HPDE6-E6E7 (cell line): ENCODE data around the gene U2AF1L4.

ENCODE experiments used
- DNase-seq: peaks from one replicate; pipeline ENCODE4 v3.0.0; 2011; ENCODE audit warnings: missing footprints; ENCODE audit errors: extremely low spot score

The U2AF1L4 gene, protein sequence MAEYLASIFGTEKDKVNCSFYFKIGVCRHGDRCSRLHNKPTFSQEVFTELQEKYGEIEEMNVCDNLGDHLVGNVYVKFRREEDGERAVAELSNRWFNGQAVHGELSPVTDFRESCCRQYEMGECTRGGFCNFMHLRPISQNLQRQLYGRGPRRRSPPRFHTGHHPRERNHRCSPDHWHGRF

DNA sequence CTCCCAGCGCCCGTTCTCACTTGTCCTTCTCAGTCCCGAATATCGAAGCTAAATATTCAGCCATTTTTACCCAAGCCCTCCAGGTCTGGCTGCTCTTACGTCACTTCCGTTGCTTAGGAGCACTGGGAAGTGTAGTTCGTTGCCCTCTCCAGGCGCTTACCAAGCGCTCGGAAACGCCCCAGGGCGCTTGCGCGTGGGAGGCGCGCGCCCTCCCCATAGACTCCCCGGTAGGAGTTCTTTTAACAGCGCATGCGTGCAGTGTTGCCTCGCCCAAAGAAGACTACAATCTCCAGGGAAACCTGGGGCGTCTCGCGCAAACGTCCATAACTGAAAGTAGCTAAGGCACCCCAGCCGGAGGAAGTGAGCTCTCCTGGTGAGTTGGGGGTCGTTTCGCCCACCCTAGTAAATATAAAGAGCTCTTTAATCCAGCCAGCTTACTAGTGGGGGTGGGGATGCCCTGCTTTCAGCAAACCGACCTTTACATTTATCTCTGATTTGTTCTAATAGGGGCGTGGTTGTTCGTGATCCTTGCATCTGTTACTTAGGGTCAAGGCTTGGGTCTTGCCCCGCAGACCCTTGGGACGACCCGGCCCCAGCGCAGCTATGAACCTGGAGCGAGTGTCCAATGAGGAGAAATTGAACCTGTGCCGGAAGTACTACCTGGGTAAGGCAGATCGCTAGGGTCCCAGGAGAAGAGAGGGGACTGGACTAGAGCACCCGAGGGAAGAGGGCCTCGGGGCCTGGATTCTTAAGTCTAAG is at the start of gene U2AF1L4, which contains the start of gene PSENEN:
U2AF1L4 (minus strand) TSS at position 91 of the 759 bp plus-strand sequence; CDS start at position 64, 27 bp downstream.
PSENEN (plus strand) TSS at position 324 of the 759 bp plus-strand sequence; CDS start at position 604, 280 bp downstream.
- DNase-seq: peak; percentile 95

GRCh38 chr19:35793381-35794165 is 48.4 kb upstream of the U2AF1L4 start:
- DNase-seq: peak; percentile 31

GRCh38 chr19:35792888-35793287 is 47.7 kb upstream of the U2AF1L4 start:
- no peak for DNase-seq

DNA sequence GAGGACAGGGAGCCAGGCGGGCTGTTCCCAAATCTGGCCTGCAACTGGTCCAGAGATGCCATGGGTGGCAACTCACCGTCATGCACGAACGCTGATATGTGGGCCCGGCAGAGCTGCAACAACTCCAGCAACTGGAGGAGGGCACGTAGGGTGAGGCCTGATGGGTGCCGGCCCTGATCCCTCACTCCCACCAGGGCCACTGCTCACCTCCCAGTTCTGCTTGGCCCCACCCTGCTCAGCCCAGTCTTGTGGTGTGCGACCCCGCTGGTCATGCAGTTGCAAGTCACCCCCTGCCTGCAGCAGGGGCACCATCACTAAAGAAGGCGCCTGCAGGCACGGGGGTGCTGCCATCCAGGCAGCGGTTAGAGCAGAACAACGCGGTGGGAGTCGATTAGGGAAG is 47.1 kb upstream of the U2AF1L4 start:
- no peak for DNase-seq

- no peak for DNase-seq
These were observed 46.6 kb upstream of the U2AF1L4 start for GRCh38 chr19:35791814-35792279.

DNA sequence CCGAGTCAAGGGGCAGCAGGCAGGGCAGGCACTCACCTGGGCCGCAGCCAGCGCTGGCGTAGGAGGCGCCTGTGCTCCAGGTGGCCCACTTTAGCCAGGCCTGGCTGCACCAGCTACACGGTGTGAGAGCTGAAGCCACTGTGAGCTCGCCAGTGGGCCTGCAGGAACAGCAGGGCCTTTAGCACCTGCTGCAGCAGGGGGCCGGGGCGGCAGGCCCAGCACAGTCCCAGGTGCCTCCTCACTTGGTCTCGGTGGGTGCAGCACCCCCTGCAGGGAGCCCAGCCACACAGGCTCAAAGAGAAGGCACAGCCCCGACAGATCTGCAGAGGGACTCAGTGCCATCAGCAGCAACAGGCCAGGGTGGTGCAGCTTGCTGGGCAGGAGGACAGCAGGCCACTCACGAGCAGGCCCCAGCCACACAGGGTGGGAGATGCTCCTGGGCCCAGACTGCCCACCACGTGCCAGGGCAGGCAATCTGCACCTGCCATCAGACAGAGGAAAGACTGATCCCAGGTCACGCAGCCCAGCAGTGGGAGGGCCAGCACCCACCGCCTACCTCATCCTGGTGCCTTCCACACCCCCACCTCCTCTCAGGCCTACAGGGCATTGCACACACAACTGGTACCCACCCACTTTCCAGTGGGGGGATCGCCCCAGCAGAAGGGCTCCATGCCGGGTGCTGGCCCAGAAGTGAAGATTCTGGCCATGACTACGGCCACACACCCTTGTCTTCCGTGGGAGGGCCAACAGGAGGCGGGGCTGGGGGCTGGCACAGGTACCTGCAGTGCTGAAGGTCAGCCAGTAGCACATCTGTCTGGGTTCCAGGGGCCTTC is 46.0 kb upstream of the U2AF1L4 start:
- no peak for DNase-seq

DNA sequence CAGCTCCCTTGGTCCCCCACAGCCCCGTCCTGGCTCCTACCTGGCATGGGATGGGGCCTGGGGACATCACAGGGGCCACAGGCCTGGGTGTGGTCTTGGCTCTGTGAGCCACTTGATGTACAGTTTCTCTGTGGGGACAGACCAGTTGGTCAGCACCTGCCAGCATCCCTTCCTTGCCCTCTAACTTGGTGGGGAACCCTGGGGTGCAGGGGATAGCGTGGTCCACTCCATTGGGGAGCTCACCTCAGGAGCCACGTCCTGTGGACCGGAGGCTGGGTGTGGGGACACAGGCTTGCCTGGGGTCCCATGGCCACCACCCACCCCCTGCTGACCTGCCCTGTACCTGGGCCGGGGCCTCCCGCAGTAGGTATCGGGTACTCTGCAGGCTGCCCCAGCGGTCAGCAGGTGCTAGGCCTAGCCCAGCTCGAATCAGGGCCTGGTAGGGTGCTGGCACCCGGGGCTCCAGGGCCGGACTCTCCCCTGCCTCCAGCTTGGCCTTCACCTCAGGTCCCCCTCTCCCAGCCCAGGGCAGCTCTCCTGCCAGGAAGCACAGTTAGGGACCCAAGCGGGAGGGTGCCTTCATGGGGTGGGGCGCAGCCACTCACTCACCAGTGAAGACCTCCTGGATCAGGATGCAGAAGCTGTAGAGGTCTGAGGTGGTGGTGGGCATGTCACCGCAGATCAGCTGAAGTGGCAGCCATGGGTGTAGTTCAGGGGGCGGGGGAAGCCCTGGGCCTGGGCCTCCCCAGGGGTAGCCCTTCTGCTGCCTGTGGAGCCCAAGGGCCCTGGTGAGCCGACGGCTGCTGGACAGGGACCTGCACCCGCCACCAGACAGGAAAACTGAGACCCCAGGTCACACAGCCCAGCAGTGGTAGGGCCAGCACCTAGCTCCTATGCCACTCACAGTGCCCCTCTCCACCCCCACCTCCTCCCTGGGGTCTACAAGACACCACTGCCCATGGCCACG is 45.0 kb upstream of the U2AF1L4 start:
- DNase-seq: no peak

DNA sequence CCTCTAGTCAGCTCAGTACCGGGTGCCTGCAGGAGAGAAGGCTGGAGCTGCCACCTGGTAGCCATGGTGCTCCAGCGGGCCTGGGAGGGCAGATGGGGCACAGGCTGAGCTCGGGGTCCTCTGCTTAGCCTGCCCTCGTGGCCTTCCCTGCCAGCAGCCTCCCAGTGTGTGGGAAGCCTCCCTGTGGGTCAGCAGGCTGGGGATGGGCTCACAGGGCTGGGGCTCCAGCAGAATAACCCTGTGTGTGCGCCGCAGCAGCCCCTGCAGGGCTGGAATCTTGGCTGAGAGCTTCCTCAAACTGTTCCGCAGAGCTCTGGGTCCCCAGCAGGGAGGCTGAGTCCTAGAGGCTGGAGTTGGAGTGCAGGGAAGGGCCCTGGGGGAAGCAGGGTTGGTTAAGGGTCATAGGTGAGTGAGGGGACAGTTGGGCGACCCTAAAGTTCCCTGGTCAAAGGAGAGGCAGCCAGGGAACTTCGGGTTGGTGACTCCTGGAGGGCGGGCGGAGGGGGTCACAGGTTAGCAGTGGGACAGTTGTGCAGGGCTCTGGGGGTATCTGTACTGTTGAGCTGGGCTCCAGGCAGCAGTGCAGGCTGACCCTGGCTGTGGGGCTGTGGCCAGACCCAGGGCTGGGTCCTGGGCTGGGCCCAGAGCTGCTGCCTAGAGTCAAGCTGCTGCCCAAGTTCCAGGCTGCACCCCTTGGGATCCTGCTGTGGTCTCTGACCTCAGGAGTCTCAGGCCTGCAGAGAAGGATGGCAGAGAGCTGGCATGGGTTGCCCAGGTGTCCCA is 44.2 kb upstream of the U2AF1L4 start:
- DNase-seq: no peak

- DNase-seq: no peak
These were observed 43.2 kb upstream of the U2AF1L4 start for GRCh38 chr19:35788205-35788960.

DNA sequence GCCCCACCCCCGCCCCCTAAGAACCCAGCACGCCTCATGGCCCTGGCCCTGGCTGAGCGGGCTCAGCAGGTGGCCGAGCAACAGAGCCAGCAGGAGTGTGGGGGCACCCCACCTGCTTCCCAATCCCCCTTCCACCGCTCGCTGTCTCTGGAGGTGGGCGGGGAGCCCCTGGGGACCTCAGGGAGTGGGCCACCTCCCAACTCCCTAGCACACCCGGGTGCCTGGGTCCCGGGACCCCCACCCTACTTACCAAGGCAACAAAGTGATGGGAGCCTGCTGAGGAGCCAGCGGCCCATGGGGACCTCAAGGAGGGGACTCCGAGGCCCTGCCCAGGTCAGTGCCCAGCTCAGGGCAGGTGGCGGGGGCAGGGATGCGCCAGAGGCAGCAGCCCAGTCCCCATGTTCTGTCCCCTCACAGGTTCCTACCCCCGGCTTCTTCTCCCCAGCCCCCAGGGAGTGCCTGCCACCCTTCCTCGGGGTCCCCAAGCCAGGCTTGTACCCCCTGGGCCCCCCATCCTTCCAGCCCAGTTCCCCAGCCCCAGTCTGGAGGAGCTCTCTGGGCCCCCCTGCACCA is 42.1 kb upstream of the U2AF1L4 start:
- DNase-seq: no peak

DNA sequence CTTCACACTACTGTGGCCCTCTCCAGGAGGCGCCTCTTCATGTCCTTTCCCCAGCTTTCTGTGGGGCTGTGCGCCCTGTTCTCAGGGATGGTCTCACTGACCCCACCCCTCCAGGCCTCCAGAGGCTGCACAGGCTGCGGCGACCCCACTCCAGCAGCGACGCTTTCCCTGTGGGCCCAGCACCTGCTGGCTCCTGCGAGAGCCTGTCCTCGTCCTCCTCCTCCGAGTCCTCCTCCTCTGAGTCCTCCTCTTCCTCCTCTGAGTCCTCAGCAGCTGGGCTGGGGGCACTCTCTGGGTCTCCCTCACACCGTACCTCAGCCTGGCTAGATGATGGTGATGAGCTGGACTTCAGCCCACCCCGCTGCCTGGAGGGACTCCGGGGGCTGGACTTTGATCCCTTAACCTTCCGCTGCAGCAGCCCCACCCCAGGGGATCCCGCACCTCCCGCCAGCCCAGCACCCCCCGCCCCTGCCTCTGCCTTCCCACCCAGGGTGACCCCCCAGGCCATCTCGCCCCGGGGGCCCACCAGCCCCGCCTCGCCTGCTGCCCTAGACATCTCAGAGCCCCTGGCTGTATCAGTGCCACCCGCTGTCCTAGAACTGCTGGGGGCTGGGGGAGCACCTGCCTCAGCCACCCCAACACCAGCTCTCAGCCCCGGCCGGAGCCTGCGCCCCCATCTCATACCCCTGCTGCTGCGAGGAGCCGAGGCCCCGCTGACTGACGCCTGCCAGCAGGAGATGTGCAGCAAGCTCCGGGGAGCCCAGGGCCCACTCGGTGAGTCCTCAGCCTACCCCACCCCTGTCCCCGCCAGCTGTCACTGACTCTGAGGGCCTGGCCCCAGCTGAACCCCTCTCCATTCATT is 41.3 kb upstream of the U2AF1L4 start:
- no peak for DNase-seq

- no peak for DNase-seq
These were observed 40.1 kb upstream of the U2AF1L4 start for GRCh38 chr19:35785339-35785627.

DNA sequence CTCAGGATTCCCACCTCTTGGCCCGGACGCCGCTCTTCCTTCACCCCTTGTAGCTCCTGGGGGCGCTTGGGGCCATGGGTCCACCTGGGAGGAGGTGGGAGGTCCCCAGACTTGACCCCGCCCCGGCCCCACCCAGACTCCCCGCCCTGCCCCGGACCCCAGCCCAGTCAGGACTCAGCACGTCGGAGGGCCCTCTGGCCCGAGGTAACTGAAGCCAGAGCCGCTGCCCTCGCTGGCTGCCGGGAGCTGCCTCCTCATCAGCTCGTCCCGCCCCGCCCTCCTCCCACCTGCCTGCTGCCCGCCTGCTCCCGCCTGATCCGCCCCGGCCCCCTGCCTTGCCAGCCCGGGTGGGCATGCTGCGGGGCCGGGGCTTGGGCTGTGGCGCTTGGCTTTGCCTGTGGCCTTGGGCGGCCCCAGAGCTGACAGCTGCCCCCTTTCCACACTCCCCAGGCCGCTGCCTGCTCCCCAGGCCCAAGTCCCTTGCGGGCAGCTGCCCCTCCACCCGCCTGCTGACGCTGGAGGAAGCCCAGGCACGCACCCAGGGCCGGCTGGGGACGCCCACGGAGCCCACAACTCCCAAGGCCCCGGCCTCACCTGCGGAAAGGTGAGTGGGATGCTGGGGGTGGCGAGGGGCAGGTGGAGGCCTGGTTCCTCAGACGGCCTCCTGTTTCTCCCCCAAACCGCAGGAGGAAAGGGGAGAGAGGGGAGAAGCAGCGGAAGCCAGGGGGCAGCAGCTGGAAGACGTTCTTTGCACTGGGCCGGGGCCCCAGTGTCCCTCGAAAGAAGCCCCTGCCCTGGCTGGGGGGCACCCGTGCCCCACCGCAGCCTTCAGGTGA is 39.5 kb upstream of the U2AF1L4 start:
- no peak for DNase-seq

GRCh38 chr19:35783469-35784434 is 38.5 kb upstream of the U2AF1L4 start:
- no peak for DNase-seq

DNA sequence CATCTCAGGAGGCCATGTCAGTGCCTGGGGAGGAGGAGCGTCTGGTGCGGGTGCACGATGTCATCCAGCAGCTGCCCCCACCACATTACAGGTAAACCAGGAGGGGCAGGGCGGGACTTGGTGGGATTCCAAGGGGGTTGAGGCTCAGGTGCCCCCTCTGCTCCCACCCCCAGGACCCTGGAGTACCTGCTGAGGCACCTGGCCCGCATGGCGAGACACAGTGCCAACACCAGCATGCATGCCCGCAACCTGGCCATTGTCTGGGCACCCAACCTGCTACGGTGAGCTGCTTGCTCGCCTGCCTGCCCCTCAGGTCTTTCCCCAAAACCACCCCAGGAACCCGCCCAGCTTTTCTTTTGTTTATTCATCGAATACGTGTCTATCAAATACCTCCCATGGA is 37.4 kb upstream of the U2AF1L4 start:
- DNase-seq: no peak

DNA sequence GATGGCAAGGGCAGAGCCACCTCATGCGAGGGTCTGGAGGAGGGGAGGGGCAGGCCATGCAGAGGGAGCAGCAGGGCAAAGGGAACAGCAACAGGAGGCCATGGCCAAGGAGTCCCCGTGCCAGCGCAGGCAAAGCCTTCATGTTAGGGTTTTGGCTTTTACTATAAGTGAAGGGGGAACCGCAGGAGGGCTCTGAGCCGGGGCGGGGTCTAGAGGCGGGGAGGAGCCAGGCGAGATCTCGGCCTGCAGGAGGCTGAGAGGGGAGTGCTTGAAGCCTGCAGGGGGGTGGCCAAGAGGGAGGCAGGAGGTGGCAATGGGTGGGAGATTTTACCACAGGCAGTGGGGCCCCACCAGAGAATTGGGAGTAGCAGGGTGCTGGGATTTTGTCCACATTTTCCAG is 36.4 kb upstream of the U2AF1L4 start:
- no peak for DNase-seq
